Upper lobe of left lung (tissue), 4 donors: ENCODE measurements around the gene PAQR8.

Source experiments
- CTCF ChIP-seq, 6 experiments: fragments of 450-650 bp in 4 of 6; fragments of 200-600 bp in 2 of 6; sonication (generic) in 2 of 6; IDR thresholded peaks; one replicate each; pipeline ENCODE4 v1.5.1; 2016 to 2019; ENCODE audit warnings: antibody characterized with exemption in 6 of 6
- POLR2AphosphoS5 ChIP-seq, 2 donors: sonication (generic); formaldehyde crosslinking; IDR thresholded peaks; one replicate each; pipeline ENCODE4 v1.5.1; 2017; ENCODE audit warnings: antibody characterized with exemption in 2 of 2

- TF ChIP-seq CTCF (IDR thresholded peaks at IDR 0.05) (no peak), POLR2AphosphoS5 (IDR thresholded peaks at IDR 0.05) (no peak)
Measured at GRCh38 chr6:52389264-52389625, 27.3 kb downstream of the PAQR8 start.
